HG02840 (cell line): ENCODE results near the gene TSHZ3.

Source experiments
- ATAC-seq: cut with Tn5 transposase; IDR thresholded peaks from one replicate; pipeline ENCODE4 v1.9.1; 2021; ENCODE audit warnings: mild to moderate bottlenecking, moderate library complexity, moderate number of reproducible peaks; ENCODE audit not compliant: unreplicated experiment, low FRiP score

TSHZ3 gene

GRCh38 chr19:31296741-31297390 is 52.4 kb downstream of the TSHZ3 start:
- no peak for ATAC-seq

- ATAC-seq, result no peak
Measured at GRCh38 chr19:31294189-31294588, 55.0 kb downstream of the TSHZ3 start.

- ATAC-seq, result no peak
Measured at GRCh38 chr19:31292639-31293185, 56.5 kb downstream of the TSHZ3 start.

DNA sequence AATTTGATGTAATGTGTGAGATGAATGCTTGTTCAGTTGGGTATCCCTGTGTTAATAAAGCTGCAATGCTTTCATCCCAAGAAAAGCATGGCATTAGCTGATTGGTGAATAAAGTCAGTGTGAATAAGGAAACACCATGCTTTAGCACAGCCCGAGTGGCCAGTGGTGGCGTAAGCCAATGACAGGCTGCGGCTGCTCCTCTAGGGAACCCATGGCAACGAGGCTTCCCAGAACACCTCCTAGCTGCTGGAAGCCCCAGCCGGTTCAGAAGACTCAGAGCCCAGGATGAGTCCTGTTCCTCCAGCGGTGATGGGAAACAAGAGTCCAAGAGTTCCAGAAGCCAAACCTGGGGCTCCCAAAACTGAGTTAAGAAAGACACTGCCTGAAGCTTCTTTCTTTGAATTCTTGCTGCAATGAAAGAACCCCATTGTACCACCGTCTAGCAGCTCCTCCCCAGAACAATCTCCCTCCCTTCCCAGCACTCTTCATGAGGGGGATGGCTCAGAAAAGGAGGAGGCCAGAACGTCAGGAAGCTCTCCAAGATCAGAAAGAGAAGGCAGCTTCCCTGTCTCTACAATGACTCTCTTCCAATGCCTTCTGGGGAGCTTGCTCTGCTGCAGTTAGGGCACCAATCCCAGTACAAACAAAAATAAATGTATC is 58.2 kb downstream of the TSHZ3 start:
- no peak for ATAC-seq

DNA sequence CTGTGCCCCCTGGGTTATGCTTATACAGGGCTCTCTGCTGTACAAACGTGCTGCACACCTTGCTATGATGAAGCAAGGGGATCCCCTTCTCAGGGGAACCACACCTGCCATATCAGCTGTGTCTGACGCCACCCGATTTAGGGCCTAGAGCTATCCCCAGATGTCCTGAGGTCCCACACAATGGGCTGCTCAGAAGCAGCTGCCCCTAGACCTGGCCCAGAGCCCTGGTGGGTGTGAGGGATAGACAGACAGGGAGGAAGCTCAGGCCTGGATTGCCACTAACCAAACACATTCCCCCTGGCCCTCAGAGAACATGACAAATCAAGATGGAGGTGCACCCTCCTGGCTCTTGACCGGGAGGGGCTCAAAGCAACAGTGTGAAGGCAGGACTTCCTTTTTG is 59.3 kb downstream of the TSHZ3 start:
- no peak for ATAC-seq

GRCh38 chr19:31289381-31289880 is 59.8 kb downstream of the TSHZ3 start:
- ATAC-seq, result no peak

GRCh38 chr19:31286491-31286890 is 62.7 kb downstream of the TSHZ3 start:
- ATAC-seq, result no peak

DNA sequence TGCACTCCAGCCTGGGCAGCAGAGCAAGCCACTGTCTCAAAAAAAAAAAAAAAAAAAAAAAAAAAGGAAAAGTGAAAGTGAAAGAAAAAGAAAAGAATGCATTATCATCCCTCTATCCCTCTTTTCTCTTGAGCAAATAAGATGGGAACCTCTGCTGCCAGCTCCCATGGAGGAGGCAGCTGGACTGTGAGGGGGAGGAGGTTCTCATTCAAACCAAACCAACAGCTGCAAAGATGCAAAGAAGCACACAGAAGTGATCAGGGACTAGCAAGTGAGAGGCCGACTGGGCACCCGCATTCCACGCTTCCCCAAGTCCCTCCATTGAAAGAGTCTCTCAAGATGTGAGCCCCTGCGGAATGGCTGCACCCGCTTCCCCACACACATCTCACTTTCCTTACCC is 63.5 kb downstream of the TSHZ3 start:
- no peak for ATAC-seq

DNA sequence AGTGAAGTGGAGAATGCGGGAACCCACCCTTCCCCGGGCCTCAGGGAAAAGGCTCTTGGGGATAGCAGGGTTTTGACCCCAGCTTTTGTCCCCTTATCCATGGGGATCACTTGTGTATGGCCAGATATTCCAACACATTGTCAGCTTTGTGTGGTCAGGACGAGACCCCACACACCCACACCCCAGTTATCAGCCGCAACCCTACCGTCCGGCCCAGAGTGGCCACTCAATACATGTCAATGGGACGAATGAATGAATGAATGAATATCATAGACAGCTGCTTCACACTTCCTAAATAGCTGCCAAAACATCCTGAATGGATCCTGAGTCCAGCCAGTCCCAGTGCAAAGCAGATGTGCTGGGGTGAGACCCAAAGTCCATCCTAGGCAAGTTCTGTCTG is 64.6 kb downstream of the TSHZ3 start:
- no peak for ATAC-seq

DNA sequence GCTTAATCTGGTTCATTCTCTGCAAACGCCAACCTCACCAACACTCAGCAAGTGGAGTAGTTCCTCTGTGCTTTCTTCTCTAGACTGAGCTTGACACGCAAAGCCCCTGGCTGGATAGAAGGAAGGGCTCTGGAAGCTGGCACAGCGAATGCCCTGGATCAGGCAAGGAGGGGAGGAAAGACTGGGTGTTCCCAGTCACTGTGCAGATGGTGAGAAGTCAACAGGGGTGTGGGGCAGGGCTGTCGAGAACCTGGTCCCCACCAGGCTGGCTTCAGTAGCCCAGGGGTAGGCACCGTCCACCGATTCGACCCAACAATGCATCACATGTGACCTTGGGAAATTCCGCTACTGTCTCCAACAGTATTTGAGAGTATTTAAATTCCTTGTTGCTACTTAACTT is 65.5 kb downstream of the TSHZ3 start:
- ATAC-seq, result no peak

- ATAC-seq, result no peak
Measured at GRCh38 chr19:31282346-31282745, 66.9 kb downstream of the TSHZ3 start.

GRCh38 chr19:31280287-31281006 is 68.8 kb downstream of the TSHZ3 start:
- ATAC-seq, result no peak

DNA sequence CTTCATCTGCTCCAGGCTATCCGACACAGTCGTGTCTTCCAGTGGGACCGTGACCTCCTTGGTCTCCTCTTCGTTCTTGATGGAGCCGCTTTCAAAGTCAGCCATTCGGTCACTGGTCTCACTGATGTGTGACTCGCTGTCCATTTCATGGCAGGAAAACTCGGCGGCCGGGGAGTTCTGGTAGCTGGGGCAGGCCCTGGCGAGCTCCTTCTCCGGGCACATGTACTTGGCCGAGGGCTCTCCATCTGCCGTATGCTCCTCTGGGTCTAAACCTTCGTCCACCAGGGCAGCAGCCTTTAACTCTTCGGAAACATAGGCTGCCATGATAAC is 69.8 kb downstream of the TSHZ3 start:
- no peak for ATAC-seq

DNA sequence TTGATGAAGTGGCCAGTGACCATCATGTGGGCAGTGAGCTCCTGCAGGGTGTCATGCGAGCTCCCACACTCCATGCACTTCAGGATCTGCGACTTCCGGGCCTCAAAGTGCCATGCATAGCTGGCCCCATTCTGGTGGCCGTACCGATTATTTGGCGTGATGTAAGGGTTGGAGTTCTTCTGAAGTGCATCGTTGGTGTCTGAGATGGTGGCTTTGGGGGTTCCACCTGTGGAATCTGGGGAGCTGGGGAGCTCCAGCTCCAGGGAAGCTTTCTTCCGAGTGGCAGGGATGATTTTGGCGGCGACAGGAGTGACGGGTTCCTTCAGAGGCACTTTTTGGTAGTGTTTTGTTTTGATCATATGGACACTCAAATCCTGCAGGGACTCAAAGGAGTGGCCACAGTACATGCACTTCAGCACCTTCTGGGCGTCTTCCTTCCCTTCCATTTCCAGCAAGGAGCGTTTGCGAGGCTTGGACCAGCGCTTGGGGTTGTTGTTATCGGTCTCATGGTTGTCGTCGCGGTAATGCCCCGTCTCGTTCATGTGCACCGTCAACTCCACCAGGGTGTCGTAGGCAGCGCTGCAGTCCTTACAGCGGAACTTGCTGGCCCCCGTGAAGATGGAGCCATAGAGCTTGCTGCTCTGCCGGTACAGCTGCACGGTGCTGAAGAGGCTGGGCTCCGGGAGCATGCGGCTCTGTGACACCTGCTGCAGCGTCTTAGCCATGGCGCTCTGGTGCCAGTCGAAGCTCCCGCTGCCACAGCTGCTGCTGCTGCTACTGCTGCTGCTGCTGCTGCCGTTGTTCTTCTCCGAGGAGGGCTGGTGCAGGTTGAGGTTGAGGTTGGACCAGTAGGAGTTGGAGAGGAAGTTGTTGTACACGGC is 70.4 kb downstream of the TSHZ3 start:
- ATAC-seq, result no peak

GRCh38 chr19:31277516-31277915 is 71.7 kb downstream of the TSHZ3 start:
- ATAC-seq, result no peak

- ATAC-seq, result no peak
Measured at GRCh38 chr19:31276831-31277230, 72.4 kb downstream of the TSHZ3 start.

DNA sequence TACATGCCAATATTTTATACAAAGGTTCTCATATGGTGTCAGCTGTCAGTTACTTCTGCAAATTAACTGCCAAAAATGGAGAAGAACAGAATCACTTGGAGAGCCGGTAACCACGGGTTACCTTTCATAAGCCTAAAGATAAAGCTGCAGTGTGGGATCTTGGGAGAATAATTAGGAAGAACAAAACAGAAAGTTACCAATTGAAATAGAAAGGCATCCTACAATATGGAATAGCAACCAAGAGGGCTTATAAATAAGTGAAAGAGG is 74.2 kb downstream of the TSHZ3 start:
- ATAC-seq, result no peak

DNA sequence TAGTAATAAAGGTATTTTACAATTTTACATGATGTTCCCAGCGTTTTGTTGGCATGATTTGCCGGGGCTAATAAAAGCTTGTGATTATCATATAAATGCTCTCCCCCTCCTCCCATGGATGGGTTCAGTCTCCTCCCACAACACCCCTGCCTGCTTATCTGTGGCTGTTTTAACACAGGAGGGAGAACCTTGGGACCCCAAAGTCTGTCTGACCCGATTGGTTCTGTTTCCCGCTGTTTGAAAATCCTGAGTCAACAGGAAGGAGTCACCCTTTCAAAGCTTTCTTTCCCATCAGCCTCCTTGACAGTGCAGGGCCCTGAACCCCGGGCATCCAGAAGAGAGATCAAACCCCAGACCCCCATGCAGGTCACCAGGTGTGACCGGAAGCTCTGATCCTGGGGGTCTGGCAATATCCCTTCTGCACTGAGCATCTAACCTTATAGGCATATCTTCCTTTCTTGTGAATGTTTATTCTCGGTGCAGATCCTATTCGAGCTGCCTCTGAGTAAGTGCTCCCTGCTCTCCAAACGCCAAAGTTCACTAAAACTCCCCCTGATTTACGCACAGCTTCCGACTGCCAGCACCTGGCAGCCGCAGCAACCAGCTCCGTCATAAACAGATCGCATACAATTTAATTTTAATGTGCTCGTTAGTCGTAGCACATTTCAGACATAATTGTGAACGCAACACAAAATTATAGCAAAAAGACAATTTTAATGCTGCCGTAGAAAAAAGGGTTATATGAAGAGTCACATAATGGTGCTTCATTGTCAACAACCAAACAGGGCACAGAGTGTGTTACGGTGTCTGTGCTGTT is 74.8 kb downstream of the TSHZ3 start:
- ATAC-seq, result no peak

DNA sequence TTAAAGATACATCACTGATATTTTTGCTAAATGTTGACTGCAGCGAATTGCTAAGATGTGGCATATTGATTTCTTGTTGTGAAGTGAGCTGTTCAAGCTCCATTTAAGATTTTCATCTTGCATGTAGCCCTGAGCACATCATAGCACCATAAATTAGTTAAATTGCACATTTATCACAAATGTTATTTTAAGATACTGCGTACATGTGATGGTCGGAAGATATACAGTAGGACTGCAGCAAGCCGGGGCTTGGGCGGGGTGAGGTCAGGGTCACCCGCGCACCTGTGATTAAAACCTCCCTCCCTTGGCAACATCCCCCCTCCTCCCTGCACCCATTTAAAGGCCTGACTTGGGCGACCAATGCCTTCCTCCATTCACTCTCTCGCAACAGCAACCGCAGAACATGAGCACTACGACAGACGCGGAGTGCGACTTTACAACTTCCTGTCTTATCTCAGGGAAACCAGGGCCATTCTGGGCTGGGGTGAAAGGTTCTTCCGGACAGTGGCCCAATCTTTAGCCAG is 76.6 kb downstream of the TSHZ3 start:
- ATAC-seq, result no peak
